H1 (cell line): ENCODE results near the gene PTPRF. TPM values are rescaled to one million over a fixed set of nuclear protein-coding genes. Genes with fewer than 3 reads are reported as not detected.

Experiments
- BCL11A ChIP-seq, 2 experiments: IDR thresholded peaks; one replicate each; pipeline ENCODE4 v1.6.1; 2011; ENCODE audit warnings: low read depth in 2 of 2, low read length in 2 of 2, mild to moderate bottlenecking in 2 of 2
- CHD2 ChIP-seq: IDR thresholded peaks from 2 replicates; pipeline ENCODE4 v1.6.1; 2012; ENCODE audit warnings: low read length, improper control_type of control experiment
- SIX5 ChIP-seq: IDR thresholded peaks from 2 replicates; pipeline ENCODE4 v1.6.1; 2011; ENCODE audit warnings: mild to moderate bottlenecking, low read depth, low read length
- polyA plus RNA-seq, 7 experiments: library from polyadenylated mRNA; depleted of rRNA in 3 of 7; stranded (reverse) in 5 of 7; unstranded in 2 of 7; fragments of >200 nt in 5 of 7; fragments of 200-250 nt in 2 of 7; gene quantifications; 1 replicate in 5 of 7; 2 replicates in 1 of 7; 4 replicates in 1 of 7; pipeline versions ENCODE4 v1.2.1 to v1.2.3, GENCODE V29; 2011 to 2013; ENCODE audit warnings: missing spikeins in 2 of 7, mixed read lengths in 2 of 7
- total RNA-seq: library from RNA; stranded (reverse); fragmentation: NEBNext Ultra II Directional; extraction: Animal tissue kit (Norgen Biotek cat#: 25700); gene quantifications from 2 replicates; pipeline ENCODE4 v1.2.1, GENCODE V29; 2021
- TF ChIP-seq, protein P1 (sequence below): IDR thresholded peaks from 2 replicates; pipeline ENCODE4 v1.6.1; 2012; ENCODE audit warnings: low read length, inconsistent platforms

The PTPRF gene
- total and polyA plus RNA-seq, 2 of the 8 experiments (the other 6 are each of a cell fraction or from before 2014, with no cell fraction given), result 136 to 231 TPM

DNA sequence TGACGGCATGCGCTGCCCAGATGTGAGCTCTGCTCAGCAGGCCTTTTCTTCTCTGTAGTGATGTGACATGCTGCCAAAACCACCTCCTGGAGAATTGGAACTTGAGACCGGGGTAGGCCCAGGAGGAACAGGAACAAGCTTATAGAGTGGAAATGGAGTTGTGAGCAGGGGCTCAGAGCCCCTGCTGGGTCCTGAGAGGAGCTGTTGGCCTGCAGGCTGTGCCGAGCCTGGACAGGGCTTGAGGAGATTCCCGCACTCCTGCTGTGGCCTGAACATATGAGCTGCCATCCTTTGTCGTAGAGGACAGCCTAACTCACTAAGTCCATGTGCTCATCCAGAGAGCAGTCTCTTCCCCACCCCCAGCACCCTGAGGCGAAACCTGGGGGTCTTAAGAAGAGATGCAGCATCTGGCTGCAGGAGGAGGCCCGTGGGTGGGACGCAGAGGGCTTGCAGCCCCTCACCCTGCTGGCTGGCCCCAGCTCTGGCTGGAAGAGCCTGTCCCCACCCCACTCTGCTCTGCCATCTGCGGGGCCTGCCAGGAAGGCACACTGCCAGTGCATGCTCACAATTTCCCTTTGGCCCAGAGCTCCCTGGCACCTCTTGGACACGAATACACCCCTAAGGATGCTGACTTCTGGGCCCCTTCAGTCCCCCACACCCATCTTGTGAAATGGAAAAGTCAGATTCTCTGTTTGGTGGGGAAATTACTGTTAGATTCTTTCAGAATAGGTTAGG is 42.5 kb downstream of the PTPRF start (continued):
- TF ChIP-seq, protein P1, sequence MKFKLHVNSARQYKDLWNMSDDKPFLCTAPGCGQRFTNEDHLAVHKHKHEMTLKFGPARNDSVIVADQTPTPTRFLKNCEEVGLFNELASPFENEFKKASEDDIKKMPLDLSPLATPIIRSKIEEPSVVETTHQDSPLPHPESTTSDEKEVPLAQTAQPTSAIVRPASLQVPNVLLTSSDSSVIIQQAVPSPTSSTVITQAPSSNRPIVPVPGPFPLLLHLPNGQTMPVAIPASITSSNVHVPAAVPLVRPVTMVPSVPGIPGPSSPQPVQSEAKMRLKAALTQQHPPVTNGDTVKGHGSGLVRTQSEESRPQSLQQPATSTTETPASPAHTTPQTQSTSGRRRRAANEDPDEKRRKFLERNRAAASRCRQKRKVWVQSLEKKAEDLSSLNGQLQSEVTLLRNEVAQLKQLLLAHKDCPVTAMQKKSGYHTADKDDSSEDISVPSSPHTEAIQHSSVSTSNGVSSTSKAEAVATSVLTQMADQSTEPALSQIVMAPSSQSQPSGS, result no peak
- TF ChIP-seq CHD2 (no peak), BCL11A (IDR thresholded peaks at IDR 0.05; ENCODE audit: low read depth in 2 of 2, low read length in 2 of 2) (no peak), SIX5 (no peak)
